ENCODE results near the gene SCAMP3. TPM values are rescaled to one million over a fixed set of nuclear protein-coding genes. Genes with fewer than 3 reads are reported as not detected.
A peak's percentile ranks its signal among the peaks of the same experiment; 100 is the strongest.
"Not testable (repeated sequence)": the region's sequence is repeated elsewhere in the genome, so short reads cannot be mapped to it uniquely, and the experiment has no call there.

The SCAMP3 gene
- total RNA-seq, 3 donors from 2014 or later (not counting 1 experiment from before 2014, with no cell fraction given) = 59.7 to 72.1 (median 65.0) TPM

DNA sequence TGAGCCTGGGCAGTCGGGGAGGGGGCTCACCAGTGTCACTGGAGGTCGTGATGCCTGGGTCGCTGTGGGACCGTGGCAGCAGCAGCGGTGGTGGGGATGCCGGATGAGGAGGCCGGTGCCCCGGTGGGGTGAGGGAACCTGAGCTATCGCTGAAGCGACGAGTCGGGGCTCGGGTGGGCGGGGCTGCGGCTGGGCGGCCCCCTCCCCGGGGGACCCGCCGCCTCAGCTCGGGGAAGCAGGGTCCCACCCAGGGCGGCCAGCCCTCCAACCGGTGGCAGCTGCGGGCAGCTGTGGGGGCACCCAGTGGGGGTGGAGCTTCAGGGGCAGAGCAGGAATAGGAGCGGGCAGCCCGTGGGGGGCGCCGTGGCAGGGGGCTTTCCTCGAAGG is 11.9 kb downstream of the SCAMP3 start:
- Histone ChIP-seq H3K9me3 (ENCODE audit: control insufficient read depth, insufficient read depth, low read length) (no peaks in the 10 kb centered on the region), H3K4me1 (ENCODE audit: control insufficient read depth, insufficient read depth, low read length) (peaks cover 26% of the 10 kb centered on the region), H3K4me3 (ENCODE audit: low read length) (peak overlapping the region; percentile 46), H3K36me3 (ENCODE audit: control insufficient read depth, insufficient read depth, low read length) (no peaks in the 10 kb centered on the region), H3K27ac (ENCODE audit: low read length) (no peak overlapping the region), H3K27me3 (ENCODE audit: control insufficient read depth, insufficient read depth, low read length) (no peaks in the 10 kb centered on the region)
- Mint-ChIP-seq H3K4me3 (peak overlapping the region; percentile 70), H3K4me1 (peaks cover 13 to 27% of the 10 kb centered on the region in 2 donors), H3K9me3 (no peaks in the 10 kb centered on the region), H3K27ac (peak overlapping the region in 1 of 2 donors; percentile 58), H3K36me3 (no peaks in the 10 kb centered on the region), H3K27me3 (ENCODE audit: low read depth in 2 of 2) (no peaks in the 10 kb centered on the region)
- TF ChIP-seq, protein P1, sequence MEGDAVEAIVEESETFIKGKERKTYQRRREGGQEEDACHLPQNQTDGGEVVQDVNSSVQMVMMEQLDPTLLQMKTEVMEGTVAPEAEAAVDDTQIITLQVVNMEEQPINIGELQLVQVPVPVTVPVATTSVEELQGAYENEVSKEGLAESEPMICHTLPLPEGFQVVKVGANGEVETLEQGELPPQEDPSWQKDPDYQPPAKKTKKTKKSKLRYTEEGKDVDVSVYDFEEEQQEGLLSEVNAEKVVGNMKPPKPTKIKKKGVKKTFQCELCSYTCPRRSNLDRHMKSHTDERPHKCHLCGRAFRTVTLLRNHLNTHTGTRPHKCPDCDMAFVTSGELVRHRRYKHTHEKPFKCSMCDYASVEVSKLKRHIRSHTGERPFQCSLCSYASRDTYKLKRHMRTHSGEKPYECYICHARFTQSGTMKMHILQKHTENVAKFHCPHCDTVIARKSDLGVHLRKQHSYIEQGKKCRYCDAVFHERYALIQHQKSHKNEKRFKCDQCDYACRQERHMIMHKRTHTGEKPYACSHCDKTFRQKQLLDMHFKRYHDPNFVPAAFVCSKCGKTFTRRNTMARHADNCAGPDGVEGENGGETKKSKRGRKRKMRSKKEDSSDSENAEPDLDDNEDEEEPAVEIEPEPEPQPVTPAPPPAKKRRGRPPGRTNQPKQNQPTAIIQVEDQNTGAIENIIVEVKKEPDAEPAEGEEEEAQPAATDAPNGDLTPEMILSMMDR (IDR thresholded peaks at IDR 0.05) = no peak
- intact Hi-C loops (cut with micrococcal nuclease) = loop anchor here (1.0 to 10.0 kb wide), 4 partner anchors 23 to 342 kb away; partner anchors contain the start of gene CLK2
- DNase-seq (no peak), ATAC-seq (peak; percentile 11 to 27 (median 21))
- WGBS (ENCODE audit: insufficient coverage) = 3% methylated on average over 28 of the region's 28 CpGs

DNA sequence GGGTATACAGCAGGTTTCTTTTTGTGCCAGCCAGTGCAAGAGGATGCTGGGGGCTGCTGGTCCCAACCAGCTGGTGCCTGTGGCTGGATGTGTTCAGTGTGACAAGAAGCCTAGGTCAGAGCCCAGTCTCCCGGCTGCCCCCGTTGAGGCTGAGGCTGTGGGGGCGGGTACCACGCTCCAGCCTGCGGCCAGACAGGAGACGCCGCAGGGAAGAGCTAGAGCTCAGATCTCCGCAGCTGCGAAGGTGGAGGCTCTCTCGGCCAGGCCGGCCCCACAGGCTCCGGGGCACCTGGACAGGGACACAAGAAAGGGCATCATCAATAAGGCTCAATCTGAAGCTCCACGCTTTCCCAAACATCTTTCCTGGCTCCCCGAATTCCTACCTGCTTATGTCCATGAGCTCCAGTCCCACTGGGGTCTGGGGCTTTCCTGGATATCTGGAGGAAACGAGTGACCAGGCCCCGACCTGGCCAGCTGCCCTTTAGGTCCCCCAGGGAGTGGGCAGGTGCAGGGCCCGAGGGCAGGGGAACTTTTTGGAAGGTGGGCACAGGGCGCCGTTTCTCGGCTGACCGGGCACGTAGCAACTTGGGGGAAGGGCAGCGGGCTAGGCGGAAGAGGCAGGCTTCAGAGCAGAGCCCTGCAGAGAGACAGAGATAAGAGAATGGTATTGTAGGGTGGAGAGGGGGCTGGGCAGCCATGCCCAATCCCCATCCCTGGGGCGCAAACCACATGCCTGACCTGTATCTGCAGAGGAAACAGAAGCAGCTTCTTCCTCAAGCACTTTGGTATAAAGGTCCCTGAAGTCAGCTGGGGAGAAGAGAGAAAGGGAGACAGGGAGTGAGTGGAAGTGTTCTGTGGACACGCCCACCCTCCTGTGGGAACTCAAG is 14.2 kb downstream of the SCAMP3 start:
- 94% methylated on average over 26 of the region's 26 CpGs for WGBS (ENCODE audit: insufficient coverage)
- Mint-ChIP-seq H3K9me3 (peaks cover 2 to 3% of the 10 kb centered on the region in 2 donors), H3K27ac (no peak overlapping the region), H3K27me3 (ENCODE audit: low read depth in 2 of 2) (peaks cover 4 to 8% of the 10 kb centered on the region in 2 donors), H3K4me1 (peaks cover 6 to 28% of the 10 kb centered on the region in 2 donors), H3K4me3 (no peak overlapping the region), H3K36me3 (peaks cover 8% of the 10 kb centered on the region)
- no peak overlapping the region for H3K4me3 ChIP-seq (ENCODE audit: low read length)
- TF ChIP-seq, protein P1 (IDR thresholded peaks at IDR 0.05) = no peak
- intact Hi-C loops (cut with micrococcal nuclease) = no loop called here
- no peaks in the 10 kb centered on the region for H3K36me3 ChIP-seq (ENCODE audit: control insufficient read depth, insufficient read depth, low read length)
- no peak for DNase-seq
- peaks cover 30% of the 10 kb centered on the region for H3K4me1 ChIP-seq (ENCODE audit: control insufficient read depth, insufficient read depth, low read length)
- no peak overlapping the region for H3K27ac ChIP-seq (ENCODE audit: low read length)
- H3K9me3 ChIP-seq (ENCODE audit: control insufficient read depth, insufficient read depth, low read length) = peaks cover 3% of the 10 kb centered on the region
- no peaks in the 10 kb centered on the region for H3K27me3 ChIP-seq (ENCODE audit: control insufficient read depth, insufficient read depth, low read length)
- no peak for ATAC-seq

DNA sequence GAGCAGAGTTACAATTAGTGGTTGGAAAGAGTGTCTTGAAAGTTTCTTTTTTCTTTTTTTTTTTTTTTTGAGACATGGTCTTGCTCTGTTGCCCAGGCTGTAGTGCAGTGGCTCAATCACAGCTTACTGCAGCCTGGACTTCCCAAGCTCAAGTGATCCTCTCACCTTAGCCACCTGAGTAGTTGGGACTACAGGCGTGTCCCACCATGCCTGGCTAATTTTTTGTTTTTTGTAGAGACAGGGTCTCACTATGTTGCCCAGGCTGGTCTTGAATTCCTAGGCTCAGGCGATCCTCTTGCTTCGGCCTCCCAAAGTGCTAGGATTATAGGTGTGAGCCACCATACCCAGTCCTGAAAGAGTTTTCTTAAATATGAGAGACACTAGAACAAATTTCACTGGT is 15.4 kb downstream of the SCAMP3 start:
- intact Hi-C loops (cut with micrococcal nuclease) = not testable (repeated sequence)

DNA sequence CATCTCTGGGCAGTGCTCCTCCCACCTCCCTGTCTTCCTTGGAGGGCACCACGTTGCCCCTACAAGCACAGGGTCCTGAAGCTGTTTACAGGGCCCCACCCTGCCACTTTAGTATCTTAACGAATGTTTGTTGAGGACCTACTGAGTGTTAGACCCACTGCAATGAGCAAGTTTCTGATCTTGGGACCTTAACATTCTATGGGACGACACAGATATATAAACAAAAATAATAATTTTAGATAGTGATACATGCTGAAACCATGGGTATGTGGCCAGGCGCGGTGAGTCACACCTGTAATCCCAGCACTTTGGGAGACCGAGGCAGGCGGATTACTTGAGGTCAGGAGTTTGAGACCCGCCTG is 17.0 kb downstream of the SCAMP3 start:
- DNase-seq (no peak), ATAC-seq (no peak)
- no peaks in the 10 kb centered on the region for H3K27me3 ChIP-seq (ENCODE audit: control insufficient read depth, insufficient read depth, low read length)
- peak overlapping the region; percentile 74 for H3K4me3 ChIP-seq (ENCODE audit: low read length)
- WGBS (ENCODE audit: insufficient coverage) = 73% methylated on average over 7 of the region's 8 CpGs
- peak overlapping the region; percentile 78 for H3K27ac ChIP-seq (ENCODE audit: low read length)
- no peaks in the 10 kb centered on the region for H3K36me3 ChIP-seq (ENCODE audit: control insufficient read depth, insufficient read depth, low read length)
- Mint-ChIP-seq H3K4me3 (peak overlapping the region; percentile 67), H3K36me3 (peaks cover 8% of the 10 kb centered on the region), H3K9me3 (peaks cover 2 to 3% of the 10 kb centered on the region in 2 donors), H3K4me1 (peaks cover 21 to 40% of the 10 kb centered on the region in 2 donors), H3K27me3 (ENCODE audit: low read depth in 2 of 2) (peaks cover 4 to 8% of the 10 kb centered on the region in 2 donors), H3K27ac (peak overlapping the region; percentile 94 to 95)
- peaks cover 43% of the 10 kb centered on the region for H3K4me1 ChIP-seq (ENCODE audit: control insufficient read depth, insufficient read depth, low read length)
- TF ChIP-seq, protein P1 (IDR thresholded peaks at IDR 0.05) = no peak
- peaks cover 3% of the 10 kb centered on the region for H3K9me3 ChIP-seq (ENCODE audit: control insufficient read depth, insufficient read depth, low read length)
- intact Hi-C loops (cut with micrococcal nuclease) = loop anchor here (2.0 kb wide), 1 partner anchor 38 kb away; the partner anchor contains the start of gene THBS3

More for the DNA sequence above, 15.4 kb downstream of the SCAMP3 start:
- Mint-ChIP-seq H3K4me1 (peaks cover 6 to 33% of the 10 kb centered on the region in 2 donors), H3K27ac (peak overlapping the region in 1 of 2 donors; percentile 22), H3K4me3 (peak overlapping the region; percentile 57)
- not testable (repeated sequence) for H3K9me3 Mint-ChIP-seq; ATAC-seq; DNase-seq; H3K27me3 Mint-ChIP-seq (ENCODE audit: low read depth in 2 of 2); H3K27me3 ChIP-seq (ENCODE audit: control insufficient read depth, insufficient read depth, low read length); H3K27ac ChIP-seq (ENCODE audit: low read length); H3K36me3 Mint-ChIP-seq; H3K4me3 ChIP-seq (ENCODE audit: low read length); H3K9me3 ChIP-seq (ENCODE audit: control insufficient read depth, insufficient read depth, low read length); H3K36me3 ChIP-seq (ENCODE audit: control insufficient read depth, insufficient read depth, low read length)
- 100% methylated on average over 3 of the region's 3 CpGs for WGBS (ENCODE audit: insufficient coverage)
- H3K4me1 ChIP-seq (ENCODE audit: control insufficient read depth, insufficient read depth, low read length) = peaks cover 36% of the 10 kb centered on the region
